Bone marrow (tissue), 2 donors: ENCODE data around the gene ZSCAN9.

Source experiments
- DNase-seq, 2 donors: peaks; one replicate each; lab custom pipeline; 2025; lab: John Stamatoyannopoulos, UW

ZSCAN9 gene

DNA sequence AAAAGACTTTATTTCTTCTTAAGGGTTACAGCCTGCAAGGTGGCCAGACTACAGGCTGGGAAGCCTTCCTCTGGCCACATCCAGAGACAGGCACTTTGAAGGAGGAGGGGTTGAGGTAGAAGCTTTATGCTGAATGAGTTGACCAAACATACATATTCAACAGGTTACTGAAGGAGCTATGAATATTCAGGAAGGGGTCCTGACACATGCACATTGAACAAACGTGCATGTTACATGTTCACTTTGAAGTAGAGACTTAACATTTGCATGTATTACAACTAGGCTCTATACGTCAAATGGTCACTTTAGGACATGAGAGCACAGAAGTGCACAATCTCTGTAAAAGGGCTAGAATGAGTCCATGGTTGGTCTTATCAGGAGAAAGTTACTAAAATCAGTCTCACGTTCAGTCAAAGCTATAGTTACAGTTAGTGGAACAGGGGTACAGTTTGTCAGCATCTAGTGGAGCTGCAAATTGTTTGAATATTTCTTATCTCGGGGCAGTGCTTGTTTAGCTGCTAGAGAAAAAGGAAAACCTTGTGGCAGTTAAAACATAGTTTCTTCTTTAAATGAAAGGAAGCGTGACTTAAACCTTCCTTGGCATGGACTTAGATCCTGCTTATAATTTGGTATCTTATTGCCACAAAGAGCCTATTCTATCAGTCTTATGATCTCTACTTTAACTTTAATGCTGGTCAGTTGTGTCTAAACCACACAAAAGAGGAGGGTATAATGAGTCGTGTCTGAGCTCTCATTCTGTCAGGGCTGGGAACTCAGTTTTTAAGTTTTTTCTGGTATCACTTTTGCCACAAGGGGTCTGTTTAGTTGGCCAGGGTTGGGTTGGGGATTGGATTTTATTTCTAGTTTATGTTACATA is 4.6 kb upstream of the ZSCAN9 start:
- no peak for DNase-seq

DNA sequence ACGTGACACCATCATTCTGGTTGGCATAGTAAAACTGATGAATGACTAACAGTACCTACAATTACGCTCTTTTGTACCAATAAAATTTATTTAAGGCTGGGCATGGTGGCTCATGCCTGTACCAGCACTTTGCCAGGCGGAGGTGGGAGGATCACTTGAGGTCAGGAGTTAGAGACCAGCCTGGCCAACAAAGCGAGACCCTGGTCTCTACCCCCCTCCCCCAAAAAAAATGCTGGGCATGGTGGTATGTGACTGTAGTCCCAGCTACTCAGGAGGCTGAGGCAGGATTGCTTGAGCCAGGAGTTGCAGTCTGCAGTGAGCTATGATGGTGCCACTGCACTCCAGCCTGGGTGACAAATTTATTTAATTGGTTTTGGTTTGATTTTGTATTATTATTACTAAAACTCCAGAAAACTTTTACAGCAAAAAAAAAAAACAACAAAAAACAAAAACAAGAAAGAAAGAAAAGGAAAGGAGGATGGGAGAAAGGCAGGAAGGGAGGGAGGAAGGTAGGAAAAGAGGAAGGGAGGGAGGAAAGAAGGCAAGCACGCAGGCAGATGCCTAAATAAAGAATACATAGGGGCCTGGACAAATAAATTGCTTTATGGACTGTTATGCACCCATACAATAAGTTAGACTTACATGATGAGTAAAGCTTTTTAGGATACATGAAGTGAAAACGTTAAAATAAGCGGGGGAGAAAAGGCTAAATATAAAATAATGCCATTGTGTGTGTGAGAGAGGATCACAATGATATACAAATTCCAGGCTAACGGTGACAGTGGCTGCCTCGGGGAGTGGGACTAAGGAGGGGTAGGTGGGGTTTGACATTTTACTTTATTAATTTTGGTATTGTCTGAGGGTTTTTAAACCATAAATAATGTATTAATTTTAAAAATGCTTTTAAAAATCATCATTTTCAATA is 682 bp upstream of the ZSCAN9 start:
- no peak for DNase-seq

DNA sequence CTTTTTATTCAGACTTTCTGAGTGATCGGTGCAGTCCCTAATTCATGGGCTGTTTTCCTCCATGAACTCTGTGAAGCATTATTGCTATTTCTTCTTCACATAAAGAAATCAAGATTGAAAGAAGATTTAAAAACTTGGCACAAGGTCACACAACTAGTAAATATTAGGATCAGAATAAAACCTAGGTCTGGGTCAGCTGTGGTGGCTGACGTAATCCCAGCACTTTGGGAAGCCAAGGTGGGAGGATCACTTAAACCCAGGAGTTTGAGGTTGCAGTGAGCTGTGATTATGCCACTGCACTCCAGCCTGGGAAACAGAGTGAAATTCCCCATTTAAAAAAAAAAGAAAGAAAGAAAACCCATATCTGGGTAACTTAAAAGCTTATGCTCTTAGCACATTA is 1.4 kb downstream of the ZSCAN9 start:
- DNase-seq: no peak

DNA sequence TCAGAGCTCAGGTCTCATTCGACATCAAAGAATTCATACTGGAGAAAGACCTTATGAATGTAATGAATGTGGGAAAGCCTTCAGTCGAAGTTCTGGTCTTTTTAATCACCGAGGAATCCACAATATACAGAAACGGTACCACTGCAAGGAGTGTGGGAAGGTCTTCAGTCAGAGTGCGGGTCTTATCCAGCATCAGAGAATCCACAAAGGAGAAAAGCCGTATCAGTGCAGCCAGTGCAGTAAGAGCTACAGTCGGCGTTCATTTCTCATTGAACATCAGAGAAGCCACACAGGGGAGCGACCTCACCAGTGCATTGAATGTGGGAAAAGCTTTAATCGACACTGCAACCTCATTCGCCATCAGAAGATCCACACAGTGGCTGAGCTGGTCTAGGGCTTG is 7.7 kb downstream of the ZSCAN9 start:
- no peak for DNase-seq

DNA sequence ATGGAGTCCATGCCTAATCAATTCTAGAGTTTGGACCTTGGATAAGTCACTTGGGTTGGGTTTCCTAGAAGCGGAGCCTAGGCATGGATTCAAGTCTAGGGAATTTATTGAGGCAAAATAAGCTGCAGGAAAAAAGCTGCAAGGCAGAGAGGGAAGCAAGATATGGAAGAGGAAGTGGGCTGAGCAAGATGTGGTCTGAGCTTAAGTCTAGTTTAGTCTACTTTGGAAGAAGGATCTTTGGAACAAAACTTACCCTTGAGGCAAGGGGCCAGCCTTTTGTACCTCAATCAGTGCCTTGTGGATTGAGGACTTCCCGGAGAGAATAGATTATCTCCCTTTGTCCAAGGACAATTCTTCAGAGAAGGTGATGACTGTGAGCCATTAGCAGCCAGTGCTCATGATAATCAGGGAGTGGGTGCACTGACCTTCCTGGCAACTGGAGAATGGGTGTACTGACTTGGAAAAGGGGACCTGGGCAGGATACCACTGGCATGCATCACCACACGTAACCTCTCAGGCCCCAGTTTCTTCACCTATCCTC is 10.9 kb downstream of the ZSCAN9 start:
- no peak for DNase-seq

DNA sequence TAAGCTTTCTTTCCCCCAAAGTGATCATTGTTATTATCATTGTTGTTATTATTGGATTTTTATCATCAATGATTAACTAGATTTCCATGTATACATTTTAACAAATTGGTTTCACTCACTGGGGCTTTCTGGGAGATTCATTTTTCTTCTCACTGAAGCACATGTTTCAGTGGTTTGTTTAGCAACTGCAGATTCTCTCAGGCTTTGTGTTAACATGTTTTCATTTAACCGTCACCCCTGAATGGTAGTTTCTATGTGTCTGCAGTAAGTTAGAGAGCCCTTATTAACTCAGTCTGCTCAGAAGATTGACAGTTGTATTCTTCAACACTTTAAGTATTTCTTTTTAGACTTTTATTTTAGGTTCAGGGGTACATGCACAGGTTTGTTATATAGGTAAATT is 14.6 kb downstream of the ZSCAN9 start:
- no peak for DNase-seq

DNA sequence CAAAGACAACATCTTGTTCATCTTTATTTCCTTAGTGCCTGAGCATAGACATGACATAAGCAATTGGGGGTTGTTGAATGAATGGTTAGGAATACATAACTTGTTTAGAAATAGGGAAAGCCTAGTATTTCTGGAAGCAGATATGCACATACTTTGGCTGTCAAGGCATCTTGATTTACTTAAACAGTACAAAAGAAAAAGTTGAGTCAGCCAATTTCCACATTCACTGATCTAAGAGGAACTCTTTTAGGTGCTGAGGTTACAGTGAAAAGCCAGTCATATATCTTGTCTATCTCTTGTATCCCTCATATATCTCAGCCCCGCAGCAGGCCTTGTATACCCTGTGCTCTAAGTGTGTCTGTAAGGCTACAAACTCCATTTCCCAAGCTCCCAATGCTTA is 15.4 kb downstream of the ZSCAN9 start:
- no peak for DNase-seq

DNA sequence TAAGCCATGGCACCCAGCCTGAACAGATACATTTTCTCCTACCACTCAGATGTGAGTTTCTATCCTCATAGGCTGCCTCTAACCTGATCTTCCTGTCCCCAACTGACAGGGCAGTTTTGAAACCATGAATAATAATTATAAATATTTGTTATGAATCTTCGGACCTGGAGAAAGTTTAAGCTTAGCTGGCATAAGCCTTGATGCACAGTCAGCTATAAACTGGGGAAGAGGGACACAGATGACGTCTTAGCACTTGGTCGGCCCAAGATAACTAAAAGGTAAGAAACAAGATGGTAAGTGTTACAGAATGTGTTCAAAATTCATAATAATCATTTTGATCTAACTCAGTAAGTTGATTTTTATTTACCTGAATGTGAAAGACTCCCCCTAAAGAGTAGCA is 18.9 kb downstream of the ZSCAN9 start:
- no peak for DNase-seq

DNA sequence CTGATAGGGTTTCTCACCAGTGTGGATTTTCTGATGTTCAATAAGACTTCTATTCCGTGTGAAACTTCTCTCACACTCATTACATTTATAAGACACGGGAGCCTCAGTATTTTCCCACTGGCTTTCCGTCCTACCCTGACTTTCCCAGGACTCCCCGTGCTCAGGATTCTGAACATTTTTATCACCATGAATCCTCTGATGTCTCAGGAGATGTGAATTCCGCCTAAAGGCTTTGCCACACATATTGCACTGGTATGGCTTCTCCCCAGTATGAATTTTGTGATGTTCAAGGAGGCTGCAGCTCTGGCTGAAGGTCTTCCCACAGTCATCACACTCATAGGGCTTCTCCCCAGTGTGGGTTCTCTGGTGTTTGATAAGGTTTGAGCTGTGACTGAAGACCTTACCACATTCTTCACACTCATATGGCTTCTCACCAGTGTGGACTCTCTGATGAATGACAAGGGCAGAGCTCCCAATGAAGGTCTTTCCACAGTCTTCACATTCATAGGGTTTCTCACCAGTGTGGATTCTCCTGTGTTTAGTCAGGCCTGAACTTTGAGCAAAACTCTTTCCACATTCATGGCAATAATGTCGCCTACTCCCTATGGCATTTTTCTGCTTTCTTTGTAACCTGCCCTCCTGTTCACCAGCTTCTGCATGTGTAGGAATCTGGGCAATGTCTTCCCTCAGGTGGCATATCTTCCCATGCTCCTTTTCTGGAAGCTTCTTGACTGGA is 20.3 kb downstream of the ZSCAN9 start:
- DNase-seq: no peak

DNA sequence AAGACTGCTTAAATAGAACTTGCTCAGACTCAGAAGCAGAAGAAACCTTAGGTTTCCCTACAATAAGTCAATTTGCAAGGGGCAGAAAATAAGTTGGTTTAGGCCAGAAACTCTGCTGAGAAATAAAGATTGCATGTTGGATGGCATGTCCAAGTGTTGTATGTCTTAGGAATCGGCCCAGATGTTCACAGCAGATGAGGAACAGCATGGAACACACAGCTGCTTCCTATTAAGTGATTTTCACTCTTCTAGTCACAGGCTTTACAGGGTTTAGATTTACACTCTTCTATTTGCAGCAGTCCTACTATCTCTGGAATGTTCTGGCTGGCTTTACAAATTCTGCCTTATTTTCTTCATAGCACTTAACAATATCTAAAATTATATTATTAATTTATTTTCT is 23.8 kb downstream of the ZSCAN9 start:
- DNase-seq: no peak

DNA sequence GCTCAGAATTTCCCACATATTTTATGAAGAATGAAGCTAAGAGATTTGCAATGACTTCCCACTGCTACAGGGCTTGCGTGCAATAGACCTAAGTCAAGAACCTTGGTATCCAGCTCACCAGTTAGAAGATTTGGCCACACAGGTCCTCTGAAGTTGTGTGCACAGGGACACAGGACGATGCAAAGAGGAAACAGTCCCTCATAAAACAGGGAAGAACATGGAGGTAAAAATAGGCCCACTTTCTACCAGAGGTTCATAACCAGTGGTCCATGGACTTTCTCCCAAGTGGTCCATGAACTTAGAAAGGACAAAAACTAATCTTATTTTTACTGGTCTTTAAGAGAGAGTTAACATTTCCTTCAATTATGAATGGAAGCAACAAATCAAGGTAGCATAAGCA is 25.7 kb downstream of the ZSCAN9 start:
- no peak for DNase-seq

DNA sequence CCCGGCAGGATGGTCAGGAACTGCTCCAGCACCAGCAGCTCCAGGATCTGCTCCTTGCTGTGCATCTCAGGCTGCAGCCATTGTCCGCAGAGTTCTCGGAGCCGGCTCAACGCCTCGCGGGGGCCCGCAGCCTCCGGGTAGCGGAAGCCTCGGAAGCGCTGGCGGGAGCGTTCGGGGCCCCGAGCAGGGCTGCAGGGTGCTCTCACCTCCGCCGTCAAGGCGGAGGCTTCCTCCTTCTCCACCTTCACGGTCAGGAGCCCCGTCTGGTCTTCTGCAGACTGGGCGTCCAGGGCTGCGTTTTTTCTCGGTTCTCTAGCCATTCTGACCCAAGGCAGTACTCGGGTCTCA is 26.6 kb downstream of the ZSCAN9 start:
- no peak for DNase-seq

DNA sequence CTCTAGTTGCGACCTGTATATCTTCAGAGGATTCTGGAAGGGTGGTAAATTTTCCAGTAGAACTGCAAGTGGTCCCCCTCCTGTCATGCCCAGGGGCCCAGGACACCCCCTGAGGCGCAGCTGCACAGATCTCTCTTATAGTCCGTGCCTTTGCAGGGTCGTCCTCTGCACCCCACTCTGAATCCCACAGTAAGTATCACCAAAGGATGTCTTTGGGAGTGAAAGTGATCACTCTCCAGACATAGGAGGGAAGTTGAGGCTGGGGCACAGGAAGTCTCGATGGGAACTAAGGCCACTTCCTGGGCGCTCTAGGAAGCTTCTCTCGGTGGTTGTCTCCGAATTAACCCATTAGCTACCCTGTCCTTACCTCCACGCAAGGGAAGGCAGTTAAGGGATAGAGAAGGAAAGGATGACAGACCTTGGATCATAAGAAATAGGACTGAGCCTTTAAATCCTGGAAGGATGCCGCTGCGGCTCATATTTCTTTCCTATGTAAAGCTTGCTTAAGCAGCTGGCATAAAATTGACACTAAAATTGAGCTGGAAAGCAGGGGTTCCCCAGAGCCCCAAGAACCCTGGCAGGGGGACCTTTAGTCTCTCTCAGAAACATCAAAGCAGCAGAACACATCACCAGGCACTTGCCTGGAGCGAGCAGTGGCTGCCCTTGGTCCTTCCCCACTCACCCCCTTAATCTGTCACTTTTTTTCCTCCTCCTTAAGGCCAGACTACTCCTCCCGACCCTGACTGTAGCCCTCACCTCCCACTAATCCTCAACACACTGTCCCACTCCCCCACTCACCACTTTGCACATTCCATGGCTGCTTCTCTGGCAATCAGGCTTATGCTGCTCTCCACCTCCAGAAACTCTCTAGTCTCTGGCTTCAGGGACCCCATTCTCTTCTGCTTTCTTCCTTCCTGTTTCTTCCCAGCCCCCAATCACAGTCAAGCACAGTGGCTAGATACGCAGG is 27.2 kb downstream of the ZSCAN9 start, which contains the start of gene ZKSCAN4:
Gene ZKSCAN4, minus strand, starts transcription at position 261 of the 967 bp plus-strand sequence. CDS start 289 bp downstream, outside the sequence.
- DNase-seq: peak; percentile 28 to 80

DNA sequence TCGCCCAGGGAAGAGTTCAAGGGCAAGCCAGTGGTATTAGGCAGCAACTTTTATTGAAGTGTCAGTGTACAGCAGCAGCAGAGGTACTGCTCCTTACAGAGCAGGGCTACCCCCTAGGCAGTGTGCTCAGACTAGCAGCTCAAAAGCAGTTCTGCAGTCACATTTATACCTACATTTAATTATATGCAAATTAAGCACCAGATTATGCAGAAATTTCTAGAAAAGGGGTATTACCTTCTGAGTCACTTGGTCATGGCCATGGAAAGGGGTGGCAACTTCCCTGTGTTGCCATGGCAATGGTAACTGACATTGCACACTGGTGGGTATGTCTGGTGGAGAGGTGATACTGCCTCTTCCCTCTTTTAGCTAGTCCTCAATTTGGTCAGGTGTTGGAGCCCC is 29.0 kb downstream of the ZSCAN9 start:
- DNase-seq: no peak

DNA sequence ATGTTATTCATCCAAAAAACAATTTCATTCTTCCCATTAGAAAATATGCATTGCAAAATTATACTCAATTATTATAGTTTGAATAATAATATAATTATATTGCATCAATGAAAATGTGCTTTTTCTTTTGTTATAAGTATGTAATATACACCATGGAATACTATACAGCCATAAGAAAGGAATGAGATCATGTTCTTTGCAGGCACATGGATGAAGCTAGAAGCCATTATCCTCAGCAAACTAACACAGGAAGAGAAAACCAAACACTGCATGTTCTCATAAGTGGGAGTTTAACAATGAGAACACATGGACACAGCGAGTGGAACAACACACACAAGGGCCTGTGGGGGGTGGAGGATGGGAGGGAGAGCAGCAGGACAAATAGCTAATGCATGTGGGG is 32.0 kb downstream of the ZSCAN9 start:
- DNase-seq: no peak

DNA sequence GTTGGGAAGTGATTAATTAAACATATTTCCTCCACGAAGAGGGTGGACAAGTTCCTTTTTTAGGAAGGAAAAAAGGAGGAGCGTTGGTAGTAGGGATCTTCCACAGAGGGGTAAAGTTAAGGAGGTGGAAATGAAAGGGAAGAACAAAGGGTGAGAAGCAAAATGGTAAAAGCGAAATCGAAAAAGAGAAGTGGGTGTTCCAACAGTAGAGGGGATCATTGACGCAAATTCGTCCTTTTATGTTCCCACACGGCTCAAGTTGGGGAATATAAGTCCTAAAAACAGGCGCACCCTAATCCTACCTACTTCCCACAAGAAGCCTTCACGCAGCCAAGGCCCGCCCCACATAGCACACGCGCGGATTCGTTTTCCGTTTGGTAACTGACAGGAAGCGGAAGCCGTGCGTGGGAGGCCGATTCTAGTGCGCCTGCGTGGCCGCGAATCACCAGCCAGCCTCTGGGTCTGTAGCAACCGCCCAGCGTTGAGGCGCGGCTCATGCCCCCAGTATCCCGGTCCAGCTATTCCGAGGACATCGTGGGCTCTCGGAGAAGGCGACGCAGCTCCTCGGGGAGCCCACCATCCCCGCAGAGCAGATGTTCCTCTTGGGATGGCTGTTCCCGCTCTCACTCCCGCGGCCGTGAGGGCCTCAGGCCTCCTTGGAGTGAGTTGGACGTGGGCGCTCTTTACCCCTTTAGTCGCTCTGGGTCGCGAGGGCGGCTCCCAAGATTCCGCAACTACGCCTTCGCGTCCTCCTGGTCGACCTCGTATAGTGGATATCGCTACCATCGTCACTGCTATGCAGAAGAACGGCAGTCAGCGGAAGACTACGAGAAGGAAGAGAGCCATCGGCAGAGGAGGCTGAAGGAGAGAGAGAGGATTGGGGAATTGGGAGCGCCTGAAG is 34.1 kb downstream of the ZSCAN9 start, which contains the start of gene NKAPL:
Gene NKAPL, plus strand, starts transcription at position 421 of the 901 bp plus-strand sequence. Its CDS starts 75 bp downstream, at position 496.
- no peak for DNase-seq

DNA sequence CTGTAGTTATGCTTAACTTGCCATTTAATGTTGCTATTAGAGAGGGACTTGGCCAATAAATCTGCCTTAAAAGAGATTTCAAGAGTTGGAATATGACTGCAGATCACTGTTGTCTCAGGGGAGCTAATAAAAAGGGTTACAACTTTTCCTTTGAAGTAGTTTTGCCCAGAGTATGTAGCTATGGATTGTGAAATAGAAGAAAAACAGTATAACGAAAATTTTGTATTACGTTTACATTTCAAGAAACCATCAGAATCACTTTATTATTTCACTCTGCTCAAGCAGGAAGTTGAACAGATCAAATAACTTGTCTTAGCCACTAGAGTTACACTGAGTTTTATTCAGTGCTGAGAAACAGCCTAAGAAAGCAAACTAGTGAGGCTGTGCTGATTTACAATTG is 38.8 kb downstream of the ZSCAN9 start:
- DNase-seq: no peak

DNA sequence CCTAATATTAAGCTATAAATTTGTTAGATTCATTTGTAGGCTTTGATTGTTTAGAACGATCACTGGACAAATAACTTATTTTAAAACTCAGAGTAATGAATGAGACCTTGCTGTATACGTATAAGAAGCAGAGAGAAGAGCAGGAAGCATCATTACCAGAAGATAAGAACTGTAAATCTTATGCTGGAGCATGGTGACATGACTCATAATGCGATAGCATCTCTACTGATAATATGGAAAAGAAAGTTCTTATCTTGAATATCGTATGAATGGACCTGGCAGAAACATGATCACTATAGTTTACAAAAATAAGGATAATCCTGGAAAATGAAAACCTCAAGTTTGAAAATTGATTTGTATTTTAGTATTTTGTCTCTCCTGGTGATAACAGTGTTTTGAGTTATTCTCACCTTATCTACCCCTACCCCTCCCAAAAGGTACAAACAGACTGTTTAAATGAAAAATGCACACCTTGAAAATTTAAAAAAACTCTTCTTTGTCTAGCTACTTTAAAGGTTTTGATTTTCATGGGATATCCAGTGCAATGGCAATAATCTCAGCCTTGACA is 39.8 kb downstream of the ZSCAN9 start:
- DNase-seq: peak in 1 of 2 donors; percentile 31

DNA sequence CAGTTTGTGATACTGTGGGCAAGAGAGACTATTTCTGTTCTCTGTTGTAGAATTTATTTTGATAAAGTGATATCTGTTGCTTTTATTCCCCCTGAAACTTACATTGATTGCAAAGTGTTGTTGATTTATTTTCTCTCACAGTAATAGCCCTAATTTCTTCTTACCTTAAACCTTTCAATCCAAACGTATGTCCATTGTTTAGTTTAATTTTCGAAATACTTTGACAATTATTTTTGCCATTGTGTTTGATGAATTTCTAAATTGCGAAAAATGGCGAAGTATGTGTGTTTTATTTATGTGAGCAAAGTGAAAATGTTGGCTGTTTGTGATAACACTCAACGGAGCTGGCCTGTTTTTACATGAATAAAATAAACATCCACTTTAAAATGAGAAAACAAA is 41.5 kb downstream of the ZSCAN9 start:
- DNase-seq: no peak
